ENCODE measurements around the gene RAB3C. TPM values are rescaled to one million over a fixed set of nuclear protein-coding genes. Genes with fewer than 3 reads are reported as not detected.

RAB3C gene
- total RNA-seq, 1 experiment from 2014 or later, result not detected

DNA sequence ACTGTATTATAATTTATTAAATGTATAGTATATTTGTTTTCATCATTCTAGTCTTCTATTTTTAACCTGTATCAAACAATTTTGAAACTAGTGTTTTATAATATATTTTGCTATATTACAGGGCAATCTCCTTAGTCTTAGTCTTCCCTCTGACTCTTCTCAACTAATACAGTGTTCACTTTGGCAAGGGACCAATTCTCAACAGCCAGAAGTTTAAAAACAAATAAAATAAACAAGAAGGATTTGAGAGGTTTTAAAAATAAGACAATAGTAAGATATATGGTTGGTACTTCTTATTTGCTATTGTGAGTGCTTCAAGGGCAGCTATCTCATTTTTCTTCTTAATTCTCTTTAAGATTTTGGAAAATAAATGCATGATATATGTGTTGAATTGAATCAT lies 167.2 kb downstream of the RAB3C start:
- Histone ChIP-seq H3K4me1 (no peaks in the 10 kb centered on the region), H3K4me3 (no peak overlapping the region), H3K27ac (no peak overlapping the region), H3K27me3 (no peaks in the 10 kb centered on the region), H3K9me3 (replicated peaks) (0 out of 2 replicates have a peak, but pooled peaks cover 5% of the 10 kb centered on the region), H3K36me3 (no peaks in the 10 kb centered on the region)
- no peak for DNase-seq

DNA sequence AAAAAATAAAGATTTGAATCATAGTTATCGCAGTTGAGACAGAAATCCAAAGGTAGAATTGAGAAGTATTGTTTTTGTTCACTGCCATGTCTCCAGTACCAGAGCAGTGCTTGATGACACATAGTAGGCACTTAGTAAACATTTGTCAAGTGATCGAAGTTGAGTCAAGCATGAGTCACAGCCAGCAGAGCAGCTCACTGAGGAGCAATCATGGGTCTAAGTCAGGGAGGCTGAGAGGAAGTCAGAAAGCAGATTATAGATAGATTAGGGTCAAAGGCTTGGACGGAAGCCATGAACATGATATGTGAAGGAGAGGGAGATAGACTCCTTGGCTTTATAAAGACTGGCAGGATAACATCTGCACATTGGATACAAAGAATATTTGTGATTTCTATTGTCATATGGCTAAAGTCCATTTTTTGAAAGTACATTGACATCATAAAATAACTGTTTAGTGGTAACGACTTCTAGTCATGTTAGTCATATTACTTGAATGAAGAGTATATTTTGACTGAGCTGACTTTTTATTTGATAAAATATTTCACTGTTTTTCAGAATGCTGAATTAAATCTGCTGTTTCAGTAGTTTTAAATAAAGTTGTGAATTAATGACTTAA lies 168.5 kb downstream of the RAB3C start:
- peak in 1 of 2 experiments; percentile 10 for DNase-seq

DNA sequence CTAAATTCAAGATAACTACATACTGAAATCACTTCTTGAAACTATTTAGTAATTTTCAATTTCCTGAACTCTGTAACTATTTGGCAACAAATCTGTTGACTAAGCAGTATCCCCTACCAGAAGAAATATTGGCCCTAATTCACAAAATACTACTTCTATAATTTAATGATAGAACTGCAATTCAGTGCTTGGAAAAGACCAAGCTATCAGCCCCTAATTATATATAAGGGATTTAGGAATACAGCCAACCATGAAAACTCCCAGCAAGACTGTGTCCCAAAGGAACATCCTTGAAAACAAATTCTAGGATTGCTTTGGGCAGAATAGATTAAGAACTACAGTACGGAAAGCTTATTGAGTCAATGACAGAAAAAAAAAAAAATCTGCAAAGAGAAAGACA lies 169.2 kb downstream of the RAB3C start:
- Histone ChIP-seq H3K36me3 (no peaks in the 10 kb centered on the region), H3K27me3 (no peaks in the 10 kb centered on the region), H3K27ac (no peak overlapping the region), H3K9me3 (replicated peaks) (0 out of 2 replicates have a peak, but pooled peaks cover 3% of the 10 kb centered on the region), H3K4me1 (no peaks in the 10 kb centered on the region), H3K4me3 (no peak overlapping the region)
- no peak for DNase-seq

More for the DNA sequence above, 168.5 kb downstream of the RAB3C start:
- Histone ChIP-seq H3K9me3 (replicated peaks) (0 out of 2 replicates have a peak, but pooled peaks cover 5% of the 10 kb centered on the region), H3K36me3 (no peaks in the 10 kb centered on the region), H3K27me3 (no peaks in the 10 kb centered on the region), H3K27ac (no peak overlapping the region), H3K4me1 (no peaks in the 10 kb centered on the region), H3K4me3 (no peak overlapping the region)

DNA sequence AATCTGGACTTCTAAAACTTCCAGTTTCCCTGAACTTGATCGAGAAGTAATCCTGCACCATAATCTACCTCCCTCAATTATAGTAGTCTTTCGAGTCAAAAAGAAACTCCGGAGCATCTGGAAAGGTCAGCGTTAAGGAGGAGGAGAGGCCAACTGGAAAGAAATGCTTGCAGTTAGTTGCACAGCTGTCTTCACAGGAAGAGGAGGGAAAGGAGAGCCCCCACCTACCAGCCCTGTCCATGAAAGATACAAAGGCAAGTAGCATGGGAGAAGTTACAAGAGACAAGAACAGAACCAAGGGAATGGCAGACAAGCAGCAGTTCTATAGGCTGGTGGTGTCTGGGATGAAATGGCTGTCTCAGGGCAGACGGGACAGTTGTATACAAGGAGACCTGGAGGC lies 170.6 kb downstream of the RAB3C start:
- no peaks in the 10 kb centered on the region for H3K36me3 ChIP-seq
- no peak overlapping the region for H3K27ac ChIP-seq
- H3K9me3 ChIP-seq (replicated peaks), result 0 out of 2 replicates have a peak, but pooled peaks cover 3% of the 10 kb centered on the region
- no peaks in the 10 kb centered on the region for H3K27me3 ChIP-seq
- no peak overlapping the region for H3K4me3 ChIP-seq
- no peaks in the 10 kb centered on the region for H3K4me1 ChIP-seq
- DNase-seq, result no peak

DNA sequence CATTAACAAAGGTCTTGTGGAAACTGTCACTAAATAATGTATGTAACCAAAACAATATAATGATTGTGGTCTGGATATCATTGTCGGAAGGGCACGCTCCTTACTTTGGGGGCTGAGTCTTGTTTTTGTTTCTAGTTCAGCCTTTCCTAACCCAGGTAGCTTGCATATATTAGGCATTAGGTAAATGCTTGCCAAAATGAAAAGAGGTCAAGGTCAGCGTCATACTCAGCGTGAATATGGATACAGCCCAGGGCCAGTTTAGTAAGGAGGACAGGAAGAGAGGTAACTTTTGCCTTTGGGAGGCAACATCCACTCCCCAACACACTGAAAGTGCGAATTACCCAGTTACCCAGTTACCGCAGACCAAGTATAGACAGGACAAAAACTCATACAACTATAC lies 171.4 kb downstream of the RAB3C start:
- no peak overlapping the region for H3K4me3 ChIP-seq
- DNase-seq, result no peak
- no peaks in the 10 kb centered on the region for H3K4me1 ChIP-seq
- no peaks in the 10 kb centered on the region for H3K36me3 ChIP-seq
- H3K27me3 ChIP-seq, result no peaks in the 10 kb centered on the region
- H3K9me3 ChIP-seq (replicated peaks), result 0 out of 2 replicates have a peak, but pooled peaks cover 3% of the 10 kb centered on the region
- no peak overlapping the region for H3K27ac ChIP-seq

DNA sequence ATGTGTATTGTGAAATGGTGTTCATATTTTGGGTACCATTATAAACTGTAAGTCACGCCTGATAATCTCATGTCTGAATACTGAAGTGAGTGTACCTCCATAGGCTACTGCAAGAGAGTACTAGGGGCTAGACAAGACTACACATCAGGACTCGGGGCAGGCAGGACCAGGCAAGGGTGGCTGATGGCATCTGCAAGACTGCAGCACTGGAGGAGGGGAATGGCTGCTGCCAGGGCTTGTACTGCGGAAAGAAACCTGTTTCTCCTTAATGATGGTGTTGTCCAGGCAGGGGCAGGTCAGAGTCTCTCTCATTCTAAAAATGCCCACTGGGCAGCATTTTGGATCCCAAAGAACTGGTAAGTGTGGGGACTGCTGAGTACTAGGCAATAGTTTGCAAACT lies 172.5 kb downstream of the RAB3C start:
- no peaks in the 10 kb centered on the region for H3K36me3 ChIP-seq
- no peak overlapping the region for H3K4me3 ChIP-seq
- H3K27me3 ChIP-seq, result no peaks in the 10 kb centered on the region
- no peak for DNase-seq
- no peaks in the 10 kb centered on the region for H3K4me1 ChIP-seq
- no peak overlapping the region for H3K27ac ChIP-seq
- no peaks in the 10 kb centered on the region for H3K9me3 ChIP-seq (replicated peaks)

DNA sequence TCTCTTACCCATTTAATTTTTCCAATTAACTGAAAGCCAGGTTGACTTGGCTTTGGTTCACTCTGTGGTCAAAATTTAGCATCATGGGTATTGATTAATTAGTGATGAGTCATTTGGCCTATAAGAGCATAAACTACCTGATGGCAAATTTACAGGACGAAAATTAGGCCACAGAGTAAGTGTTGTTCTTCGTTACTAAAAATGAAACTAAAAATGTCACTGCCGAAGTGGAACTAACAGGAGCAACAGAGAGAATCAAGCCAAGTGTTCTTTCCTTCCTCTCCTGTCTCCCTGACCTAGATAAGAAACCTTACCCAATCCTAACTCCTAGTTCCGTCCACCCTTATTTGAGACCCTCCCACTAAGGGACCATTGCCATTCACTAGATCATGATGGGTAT lies 176.9 kb downstream of the RAB3C start:
- no peak for DNase-seq
- no peak overlapping the region; the same call in 1 of the 2 replicates for H3K4me3 ChIP-seq
- H3K36me3 ChIP-seq, result no peaks in the 10 kb centered on the region
- no peak overlapping the region for H3K27ac ChIP-seq
- no peaks in the 10 kb centered on the region for H3K9me3 ChIP-seq (replicated peaks)
- H3K4me1 ChIP-seq, result no peaks in the 10 kb centered on the region
- H3K27me3 ChIP-seq, result no peaks in the 10 kb centered on the region

DNA sequence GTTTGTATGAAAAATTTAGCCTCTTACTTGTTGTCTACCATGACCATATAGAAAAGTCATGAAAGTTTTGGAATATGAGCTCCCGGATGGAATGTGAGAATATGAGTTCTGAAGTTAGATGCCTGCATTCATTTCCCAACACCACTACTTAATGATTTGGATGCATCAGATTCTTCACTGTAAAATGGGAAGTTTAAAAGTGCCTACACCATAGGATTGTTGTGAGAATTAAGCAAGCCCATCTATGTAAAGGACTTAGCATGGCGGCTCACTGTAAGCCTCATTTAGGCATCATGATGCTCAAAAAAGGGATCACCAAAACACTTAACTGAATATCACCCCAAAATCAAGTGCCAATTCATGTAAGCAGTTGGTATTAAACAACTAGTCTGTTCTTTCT lies 177.3 kb downstream of the RAB3C start:
- H3K36me3 ChIP-seq, result no peaks in the 10 kb centered on the region
- no peaks in the 10 kb centered on the region for H3K27me3 ChIP-seq
- no peaks in the 10 kb centered on the region for H3K4me1 ChIP-seq
- no peaks in the 10 kb centered on the region for H3K9me3 ChIP-seq (replicated peaks)
- H3K27ac ChIP-seq, result no peak overlapping the region
- DNase-seq, result no peak
- H3K4me3 ChIP-seq, result no peak overlapping the region

DNA sequence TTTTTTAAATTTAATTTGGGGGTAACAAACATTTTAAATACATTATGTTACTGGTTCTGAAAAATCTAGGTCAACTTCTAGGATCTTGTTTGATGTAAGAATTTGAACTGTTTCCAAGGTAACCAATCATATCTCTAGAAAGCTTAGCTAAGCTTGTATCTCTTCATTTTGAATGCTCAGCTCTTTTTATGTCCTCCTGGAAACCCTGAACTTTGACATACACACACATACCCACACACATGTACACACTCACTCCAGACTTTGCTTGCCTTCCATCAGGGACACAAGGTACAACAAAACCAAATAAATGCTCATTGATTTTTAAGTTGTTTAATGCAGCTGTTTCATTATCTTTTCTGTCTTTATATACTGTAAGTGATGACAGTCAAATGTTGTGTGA lies 178.5 kb downstream of the RAB3C start:
- Histone ChIP-seq H3K4me1 (no peaks in the 10 kb centered on the region), H3K27me3 (no peaks in the 10 kb centered on the region), H3K27ac (no peak overlapping the region), H3K9me3 (replicated peaks) (no peaks in the 10 kb centered on the region), H3K4me3 (no peak overlapping the region), H3K36me3 (no peaks in the 10 kb centered on the region)
- no peak for DNase-seq

DNA sequence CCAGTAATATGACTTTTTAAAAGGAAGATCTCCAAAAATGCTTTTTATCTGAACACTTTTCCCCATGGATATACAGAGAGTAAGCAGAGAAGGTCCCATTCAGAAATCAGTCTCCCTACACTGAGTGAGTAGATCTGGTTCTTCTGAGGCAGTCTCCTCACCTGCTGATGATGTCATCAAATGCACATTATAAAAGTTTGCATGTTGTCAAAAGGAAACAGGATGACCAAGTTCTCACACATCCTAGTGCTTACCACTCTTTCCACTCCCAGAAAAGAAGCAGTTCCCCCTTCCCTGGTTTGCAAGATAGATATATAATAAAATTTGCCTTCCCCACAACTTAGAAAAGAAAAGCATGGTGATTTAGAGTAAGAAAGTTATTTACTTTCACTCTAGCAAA lies 180.5 kb downstream of the RAB3C start:
- no peaks in the 10 kb centered on the region; the same call in 1 of the 2 replicates for H3K27me3 ChIP-seq
- H3K36me3 ChIP-seq, result no peaks in the 10 kb centered on the region
- no peak overlapping the region for H3K4me3 ChIP-seq
- DNase-seq, result no peak
- no peaks in the 10 kb centered on the region for H3K9me3 ChIP-seq (replicated peaks)
- no peaks in the 10 kb centered on the region for H3K4me1 ChIP-seq
- H3K27ac ChIP-seq, result no peak overlapping the region

DNA sequence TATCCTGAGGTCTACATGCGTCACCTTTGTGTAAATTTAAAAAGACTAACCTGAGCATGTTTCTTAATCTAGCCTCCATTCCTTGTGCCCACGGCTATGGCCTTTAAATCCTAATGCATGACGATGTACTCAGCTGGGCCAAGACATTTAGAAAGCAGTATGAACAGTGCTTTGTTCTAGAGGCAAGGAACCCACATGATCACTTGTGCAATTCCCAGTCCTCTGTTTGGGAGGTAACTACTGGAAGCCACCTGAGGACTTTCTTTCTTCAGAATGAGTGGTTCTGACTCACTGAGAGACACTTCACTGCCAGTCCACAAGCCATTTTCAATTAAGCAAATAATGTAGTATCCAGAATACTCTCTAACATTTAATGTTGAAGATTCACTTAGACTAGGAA lies 181.3 kb downstream of the RAB3C start:
- Histone ChIP-seq H3K36me3 (no peaks in the 10 kb centered on the region), H3K27me3 (no peaks in the 10 kb centered on the region; the same call in 1 of the 2 replicates), H3K27ac (no peak overlapping the region), H3K4me1 (no peaks in the 10 kb centered on the region), H3K4me3 (no peak overlapping the region), H3K9me3 (replicated peaks) (no peaks in the 10 kb centered on the region)
- DNase-seq, result no peak

DNA sequence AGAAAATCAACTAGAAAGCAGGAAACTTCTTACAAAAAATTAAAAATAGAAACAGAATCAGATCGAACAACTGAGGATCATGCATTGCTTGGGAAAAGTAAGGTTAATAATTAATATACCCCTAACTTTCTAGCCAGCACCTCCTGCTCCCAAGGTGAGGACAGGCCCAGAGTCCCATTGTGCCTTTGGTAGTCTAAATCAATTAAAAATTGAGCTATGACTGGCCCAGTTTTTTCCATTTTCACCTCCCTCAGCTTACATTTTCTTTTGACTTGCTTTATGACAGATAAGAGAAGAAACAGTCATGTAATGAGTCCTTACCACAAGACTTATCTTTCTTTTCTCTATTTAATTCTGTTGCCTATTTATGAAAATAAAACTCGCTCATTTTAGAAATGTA lies 182.2 kb downstream of the RAB3C start:
- Histone ChIP-seq H3K27me3 (no peaks in the 10 kb centered on the region; the same call in 1 of the 2 replicates), H3K9me3 (replicated peaks) (no peaks in the 10 kb centered on the region), H3K36me3 (no peaks in the 10 kb centered on the region), H3K4me1 (no peaks in the 10 kb centered on the region), H3K27ac (no peak overlapping the region), H3K4me3 (no peak overlapping the region)
- no peak for DNase-seq

DNA sequence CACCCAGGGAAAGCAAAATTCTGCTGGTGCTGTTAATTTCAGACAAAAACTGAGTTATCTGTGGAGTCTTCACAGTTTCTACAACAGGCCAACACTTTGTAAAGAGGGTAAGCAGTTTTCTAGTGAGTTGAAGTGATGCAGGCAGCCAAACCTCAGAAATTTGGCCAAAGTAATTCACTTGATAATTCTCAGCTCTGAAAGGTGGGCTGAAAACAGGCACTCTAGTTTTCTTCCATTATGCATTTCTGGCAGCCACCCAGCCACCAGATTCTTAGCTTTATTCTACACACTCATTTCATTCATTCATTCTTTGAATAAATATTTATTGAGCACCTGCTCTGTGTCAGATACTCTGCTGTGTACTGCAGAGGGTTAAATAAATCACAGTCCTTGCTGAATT lies 184.2 kb downstream of the RAB3C start:
- no peaks in the 10 kb centered on the region for H3K36me3 ChIP-seq
- H3K27ac ChIP-seq, result no peak overlapping the region
- peaks cover 5% of the 10 kb centered on the region; the same call in 1 of the 2 replicates for H3K27me3 ChIP-seq
- H3K4me1 ChIP-seq, result no peaks in the 10 kb centered on the region
- DNase-seq, result no peak
- no peaks in the 10 kb centered on the region for H3K9me3 ChIP-seq (replicated peaks)
- H3K4me3 ChIP-seq, result no peak overlapping the region

DNA sequence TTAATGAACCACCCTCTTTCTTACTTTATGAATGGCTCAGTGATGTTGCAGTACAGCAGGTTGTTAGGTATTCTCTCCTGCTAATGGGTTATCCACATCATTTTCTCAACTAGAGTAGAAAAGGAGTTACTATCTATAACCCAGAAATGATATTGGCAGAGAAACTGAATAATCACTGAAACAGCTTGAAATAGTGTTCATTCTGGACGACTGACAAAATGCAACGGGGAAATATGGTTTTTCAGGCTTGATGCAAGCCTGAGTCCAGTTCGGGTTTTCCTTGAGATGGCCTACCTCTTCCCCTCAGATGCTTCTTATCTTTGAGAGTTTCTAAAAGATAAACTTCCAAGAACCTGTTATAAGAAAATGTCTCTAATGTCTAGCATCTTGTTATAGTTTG lies 187.3 kb downstream of the RAB3C start:
- Histone ChIP-seq H3K36me3 (no peaks in the 10 kb centered on the region), H3K27ac (no peak overlapping the region), H3K27me3 (peaks cover 5% of the 10 kb centered on the region; the same call in 1 of the 2 replicates), H3K4me3 (no peak overlapping the region), H3K9me3 (replicated peaks) (no peaks in the 10 kb centered on the region), H3K4me1 (no peaks in the 10 kb centered on the region)
- no peak for DNase-seq

DNA sequence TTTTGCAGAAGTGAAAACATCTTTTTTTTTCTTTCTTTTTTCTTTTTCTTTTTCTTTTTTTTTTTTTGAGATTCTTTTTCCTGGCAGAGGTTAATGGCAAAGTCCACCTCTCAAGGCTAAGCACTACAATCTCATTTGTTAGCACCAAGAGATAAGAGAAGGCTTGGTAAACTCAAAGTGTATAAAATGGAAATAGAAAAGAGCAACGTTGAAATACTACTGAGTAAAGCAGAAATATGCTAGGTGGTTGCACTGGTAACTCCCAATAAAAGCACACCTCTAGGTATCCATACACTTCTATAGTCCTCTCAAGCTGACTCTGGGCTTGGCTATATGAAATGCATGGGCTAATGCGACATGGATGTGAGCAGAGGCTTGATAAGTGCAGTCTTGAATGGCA lies 188.9 kb downstream of the RAB3C start:
- DNase-seq, result no peak
- peaks cover 5% of the 10 kb centered on the region; the same call in 1 of the 2 replicates for H3K27me3 ChIP-seq
- no peaks in the 10 kb centered on the region for H3K4me1 ChIP-seq
- no peak overlapping the region for H3K27ac ChIP-seq
- no peaks in the 10 kb centered on the region for H3K36me3 ChIP-seq
- H3K9me3 ChIP-seq (replicated peaks), result no peaks in the 10 kb centered on the region
- H3K4me3 ChIP-seq, result no peak overlapping the region

Measured in SJCRH30 (cell line).